Small intestine (tissue), 7 donors: ENCODE results near the gene PTPRK. TPM values are rescaled to one million over a fixed set of nuclear protein-coding genes. Genes with fewer than 3 reads are reported as not detected.

ENCODE experiments used
- DNase-seq, 2 donors: peaks; one replicate each; pipeline versions ENCODE4 v3.0.0 to v3.0.0-alpha.2; 2013
- FAIRE-seq: peaks from 2 replicates; lab custom pipeline; 2012; peaks lifted over from hg19 to GRCh38; lab: Jason Lieb, UNC
- H3K27ac ChIP-seq, 3 donors: one replicate each; pipeline ENCODE4 v1.5.1; 2013; ENCODE audit warnings: low read length in 2 of 3, mild to moderate bottlenecking in 2 of 3, control low read depth in 1 of 3, inconsistent platforms in 1 of 3, low read depth in 1 of 3, moderate library complexity in 1 of 3
- H3K27me3 ChIP-seq, 3 donors: one replicate each; pipeline ENCODE4 v1.6.1; 2013; ENCODE audit warnings: low read length in 3 of 3, inconsistent platforms in 1 of 3; ENCODE audit not compliant: control insufficient read depth in 3 of 3, insufficient read depth in 3 of 3
- H3K36me3 ChIP-seq, 3 donors: one replicate each; pipeline ENCODE4 v1.6.1; 2013; ENCODE audit warnings: low read length in 3 of 3, inconsistent platforms in 1 of 3, low read depth in 1 of 3, mild to moderate bottlenecking in 1 of 3, moderate library complexity in 1 of 3; ENCODE audit not compliant: control insufficient read depth in 3 of 3, insufficient read depth in 2 of 3
- H3K4me1 ChIP-seq, 3 donors: one replicate each; pipeline ENCODE4 v1.6.1; 2013; ENCODE audit warnings: low read length in 2 of 3, inconsistent platforms in 1 of 3, low read depth in 1 of 3, mild to moderate bottlenecking in 1 of 3, moderate library complexity in 1 of 3; ENCODE audit not compliant: control insufficient read depth in 3 of 3, insufficient read depth in 2 of 3
- H3K4me3 ChIP-seq, 3 donors: one replicate each; pipeline ENCODE4 v1.5.1; 2013; ENCODE audit warnings: low read length in 3 of 3, control low read depth in 1 of 3, inconsistent platforms in 1 of 3, low read depth in 1 of 3, mild to moderate bottlenecking in 1 of 3, moderate library complexity in 1 of 3
- H3K9me3 ChIP-seq, 2 donors: one replicate each; pipeline ENCODE4 v1.6.1; 2013; ENCODE audit warnings: low read depth in 1 of 2, low read length in 1 of 2; ENCODE audit not compliant: control insufficient read depth in 2 of 2, insufficient read depth in 1 of 2
- WGBS, 3 donors: extraction: QIAGEN DNeasy Blood & Tissue Kit; methylation state at CpG; one replicate each; pipeline ENCODE4 v1.1.7; 2013; 5-methylcytosine and 5-hydroxymethylcytosine counted together
- polyA plus RNA-seq, 4 donors: library from polyadenylated mRNA; stranded (reverse) in 3 of 4; unstranded in 1 of 4; fragments of 200-250 nt in 3 of 4; fragments of 120-200 nt in 1 of 4; gene quantifications; one replicate each; pipeline versions ENCODE4 v1.2.1 to v1.2.3, GENCODE V29; 2013
- donor health status: healthy with polysubstance abuse.
- donor health status: control.
- donor health status: control.
- donor health status: Bipolar disorder and iron deficiency.
- donor health status: healthy.

Gene PTPRK
- polyA plus RNA-seq, 4 donors = 15.9 to 72.5 (median 20.6) TPM

DNA sequence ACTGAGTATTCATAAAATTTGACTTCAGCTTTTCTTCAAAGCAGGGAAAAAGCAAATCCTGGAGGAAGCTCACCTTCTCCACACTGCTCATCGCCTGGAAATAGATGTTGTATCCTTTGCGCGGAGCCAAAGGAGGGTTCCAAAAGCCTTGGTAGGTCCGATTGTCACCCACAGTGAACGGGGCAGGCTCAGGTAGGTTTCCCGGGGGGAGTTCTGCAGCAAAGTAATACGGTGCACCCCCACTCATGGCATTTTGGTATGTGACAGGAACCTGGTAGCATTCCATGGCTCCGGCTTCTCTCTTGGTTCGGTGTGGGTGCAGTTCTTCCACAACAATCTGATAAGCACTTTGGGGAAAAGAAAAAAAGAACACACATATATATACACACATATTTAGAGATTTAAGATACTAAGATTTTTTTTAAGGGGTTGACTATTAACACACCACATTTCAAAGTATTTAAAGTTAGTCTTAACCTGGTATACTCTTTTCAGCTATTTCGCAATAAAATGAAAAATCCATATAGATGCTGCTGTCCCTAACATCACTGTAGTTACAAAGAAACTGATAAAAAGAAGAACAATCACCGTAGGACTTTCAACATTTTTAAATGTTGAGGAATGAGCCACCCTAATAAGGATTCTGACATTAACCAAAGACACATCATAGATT lies 452.8 kb downstream of the PTPRK start:
- Histone ChIP-seq H3K36me3 (peaks cover 0 to 13% (median 3%) of the 10 kb centered on the region in 3 donors), H3K4me1 (peaks cover 0 to 15% (median 0%) of the 10 kb centered on the region in 3 donors), H3K27ac (no peak overlapping the region), H3K9me3 (no peaks in the 10 kb centered on the region), H3K27me3 (no peaks in the 10 kb centered on the region), H3K4me3 (no peak overlapping the region)
- 93 to 97% (median 95%) methylated on average over 11 of the region's 11 CpGs for WGBS, 3 donors
- DNase-seq (no peak), FAIRE-seq (no peak)

DNA sequence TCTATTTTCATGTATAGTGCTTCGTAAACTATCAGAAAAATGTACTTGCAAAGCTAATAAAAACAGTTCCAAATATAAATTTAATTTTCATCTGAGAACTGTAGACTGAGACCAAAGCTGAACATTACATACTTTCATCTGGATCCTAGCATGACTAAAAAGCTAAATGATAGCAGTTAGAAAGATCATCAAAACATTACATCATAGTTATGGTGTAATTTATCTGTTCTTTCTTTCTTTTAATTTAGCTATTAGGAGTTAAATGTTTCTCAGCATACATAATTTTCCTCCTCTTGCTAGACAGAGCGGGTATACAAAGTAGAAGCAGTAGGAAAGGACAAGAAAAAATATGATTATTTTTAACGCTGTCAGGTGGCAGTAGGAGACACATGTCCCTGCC lies 455.3 kb downstream of the PTPRK start:
- DNase-seq = no peak
- 95 to 99% (median 96%) methylated on average over 3 of the region's 3 CpGs for WGBS, 3 donors
- Histone ChIP-seq H3K9me3 (no peaks in the 10 kb centered on the region), H3K27me3 (no peaks in the 10 kb centered on the region), H3K36me3 (peaks cover 0 to 16% (median 6%) of the 10 kb centered on the region in 3 donors), H3K4me3 (no peak overlapping the region), H3K4me1 (peaks cover 0 to 16% (median 0%) of the 10 kb centered on the region in 3 donors), H3K27ac (no peak overlapping the region)
- FAIRE-seq = no peak

DNA sequence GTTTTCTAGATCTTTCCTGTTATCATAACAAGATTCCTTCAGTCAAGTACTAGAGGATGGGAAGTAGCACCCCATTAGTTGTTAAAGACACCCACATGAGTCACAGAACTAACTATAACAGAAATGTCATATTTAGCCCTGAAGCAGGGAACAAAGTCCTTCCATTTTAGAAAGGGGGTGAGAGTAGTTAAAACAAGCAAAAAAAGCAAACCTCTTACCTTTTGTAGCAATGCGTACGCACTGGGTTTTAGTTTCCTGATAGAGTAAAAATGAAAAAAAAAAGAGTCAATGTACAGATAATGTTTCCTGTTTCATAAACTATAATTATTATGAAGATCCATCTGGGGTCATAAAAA lies 455.9 kb downstream of the PTPRK start:
- Histone ChIP-seq H3K36me3 (peaks cover 0 to 16% (median 6%) of the 10 kb centered on the region in 3 donors), H3K27me3 (no peaks in the 10 kb centered on the region), H3K4me1 (peaks cover 0 to 16% (median 0%) of the 10 kb centered on the region in 3 donors), H3K4me3 (no peak overlapping the region), H3K27ac (no peak overlapping the region), H3K9me3 (no peaks in the 10 kb centered on the region)
- FAIRE-seq (no peak), DNase-seq (peak in 1 of 2 donors; percentile 13)
- 94 to 100% (median 97%) methylated on average over 2 of the region's 2 CpGs for WGBS, 3 donors

DNA sequence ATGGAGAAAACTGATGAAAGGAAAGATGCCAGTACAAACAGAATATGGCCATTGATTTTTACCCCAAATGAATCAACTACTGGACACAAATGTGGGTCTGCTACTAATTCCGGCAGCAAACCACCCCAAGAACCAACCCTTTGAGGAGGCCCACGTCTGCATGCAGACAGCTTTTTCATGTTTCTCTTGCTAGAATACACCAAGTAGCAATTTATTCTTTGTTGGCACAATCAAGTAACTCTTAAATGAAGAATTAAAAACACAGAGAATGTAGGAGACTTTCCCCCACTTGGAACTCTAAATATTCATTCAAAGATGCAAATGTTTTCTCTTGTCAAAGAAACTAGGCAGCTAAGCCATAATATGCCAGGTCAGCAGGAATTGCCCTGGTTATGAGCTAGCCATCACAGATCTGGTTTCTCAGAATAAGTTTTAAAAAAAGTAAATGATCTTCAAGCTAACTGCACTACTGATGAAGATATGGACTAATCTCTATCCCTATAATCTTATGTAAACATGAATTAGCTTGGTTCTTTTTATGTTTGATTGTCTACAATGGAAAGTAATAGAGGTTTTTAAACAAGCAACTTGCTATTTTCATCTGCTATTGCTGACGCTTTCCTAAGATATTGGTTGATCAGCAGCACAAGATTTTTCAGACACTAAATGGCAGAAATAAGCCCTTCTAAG lies 456.4 kb downstream of the PTPRK start:
- DNase-seq (peak in 1 of 2 donors; percentile 16), FAIRE-seq (no peak)
- Histone ChIP-seq H3K9me3 (no peaks in the 10 kb centered on the region), H3K27me3 (no peaks in the 10 kb centered on the region), H3K4me1 (peaks cover 0 to 16% (median 0%) of the 10 kb centered on the region in 3 donors), H3K27ac (no peak overlapping the region), H3K4me3 (no peak overlapping the region), H3K36me3 (peaks cover 0 to 16% (median 6%) of the 10 kb centered on the region in 3 donors)
- 86 to 93% (median 86%) methylated on average over 3 of the region's 3 CpGs for WGBS, 3 donors

DNA sequence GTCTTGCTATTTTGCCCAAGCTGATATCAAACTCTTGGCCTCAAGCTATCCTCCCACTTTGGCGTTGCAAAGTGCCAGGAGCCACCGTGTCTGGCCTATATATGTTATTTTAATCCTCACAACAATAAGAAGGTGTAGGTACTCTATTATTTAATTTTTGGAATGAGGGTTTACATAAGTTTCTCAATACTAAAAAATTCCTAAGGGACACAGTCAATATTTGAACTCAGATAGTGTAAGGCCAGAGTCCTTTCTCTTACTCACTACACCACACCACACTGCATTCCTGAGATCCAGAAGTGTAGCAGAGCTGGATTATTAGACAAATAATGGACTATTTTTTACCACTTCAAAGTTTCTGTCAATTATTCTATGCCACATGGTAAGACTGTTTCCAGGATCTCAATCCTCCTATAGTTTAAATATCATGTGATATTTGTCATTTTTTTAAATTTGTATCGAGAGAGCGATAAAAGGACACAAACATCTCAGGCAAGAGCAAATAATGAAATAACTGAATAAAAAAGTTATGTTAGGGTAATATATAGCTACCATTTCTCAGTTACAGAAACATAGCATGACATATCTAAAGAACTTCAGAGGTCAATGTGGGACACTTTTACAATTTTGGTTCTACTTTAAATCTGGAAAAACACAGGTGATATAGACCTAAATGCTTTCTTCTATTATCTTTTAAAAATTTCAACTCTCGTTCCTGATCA lies 457.4 kb downstream of the PTPRK start:
- DNase-seq (peak; percentile 4 to 49), FAIRE-seq (no peak)
- no peak overlapping the region for H3K4me3 ChIP-seq
- H3K36me3 ChIP-seq = peaks cover 0 to 13% (median 6%) of the 10 kb centered on the region in 3 donors
- H3K27me3 ChIP-seq = no peaks in the 10 kb centered on the region
- H3K4me1 ChIP-seq = peaks cover 0 to 16% (median 0%) of the 10 kb centered on the region in 3 donors
- no peaks in the 10 kb centered on the region for H3K9me3 ChIP-seq
- H3K27ac ChIP-seq = no peak overlapping the region
- 86 to 93% (median 91%) methylated on average over 5 of the region's 5 CpGs for WGBS, 3 donors

DNA sequence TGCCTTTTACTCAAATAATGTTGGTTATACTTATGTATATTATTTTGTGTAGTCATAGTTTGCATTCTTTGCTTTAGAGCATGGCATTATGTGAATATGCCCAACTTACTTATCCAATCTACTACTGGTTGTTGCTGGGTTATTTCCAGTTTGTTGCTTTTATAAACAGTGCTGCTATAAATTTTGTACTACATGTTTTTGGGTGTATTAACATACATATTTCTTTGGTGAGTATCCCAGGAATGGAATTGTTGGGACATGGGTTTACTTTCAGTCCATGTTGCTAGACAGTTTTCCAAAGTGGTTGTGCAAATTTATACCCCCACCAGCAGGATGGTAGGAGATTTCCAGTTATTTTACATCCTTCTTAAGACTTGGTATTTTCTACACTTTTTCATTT lies 462.5 kb downstream of the PTPRK start:
- FAIRE-seq (no peak), DNase-seq (no peak)
- Histone ChIP-seq H3K27me3 (no peaks in the 10 kb centered on the region), H3K36me3 (peaks cover 0 to 16% (median 11%) of the 10 kb centered on the region in 3 donors), H3K9me3 (no peaks in the 10 kb centered on the region), H3K4me3 (no peak overlapping the region), H3K4me1 (peaks cover 0 to 5% (median 0%) of the 10 kb centered on the region in 3 donors), H3K27ac (no peak overlapping the region)

DNA sequence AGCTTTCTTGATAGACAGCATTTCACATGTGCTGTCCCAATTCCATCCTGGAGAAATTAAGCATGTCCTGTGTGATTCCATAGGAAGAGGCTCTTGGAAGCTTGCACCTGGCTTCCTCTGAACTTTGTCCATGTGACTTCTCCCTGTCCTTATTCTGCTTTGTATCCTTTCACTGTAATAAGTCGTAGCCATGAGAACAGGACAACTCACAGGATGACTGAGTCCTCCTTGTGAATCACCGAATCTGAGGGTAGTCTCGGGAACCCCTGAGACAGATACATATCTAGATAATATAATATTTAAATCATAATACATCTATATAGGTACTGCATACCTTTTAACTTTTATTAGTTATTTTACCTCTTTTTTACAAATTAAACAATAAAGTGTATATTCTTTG lies 462.9 kb downstream of the PTPRK start:
- Histone ChIP-seq H3K27me3 (no peaks in the 10 kb centered on the region), H3K27ac (no peak overlapping the region), H3K4me3 (no peak overlapping the region), H3K9me3 (no peaks in the 10 kb centered on the region), H3K4me1 (peaks cover 0 to under 1% (median 0%) of the 10 kb centered on the region in 3 donors), H3K36me3 (peaks cover 0 to 16% (median 11%) of the 10 kb centered on the region in 3 donors)
- DNase-seq (no peak), FAIRE-seq (no peak)
- WGBS, 3 donors = 88 to 97% (median 94%) methylated on average over 3 of the region's 3 CpGs

DNA sequence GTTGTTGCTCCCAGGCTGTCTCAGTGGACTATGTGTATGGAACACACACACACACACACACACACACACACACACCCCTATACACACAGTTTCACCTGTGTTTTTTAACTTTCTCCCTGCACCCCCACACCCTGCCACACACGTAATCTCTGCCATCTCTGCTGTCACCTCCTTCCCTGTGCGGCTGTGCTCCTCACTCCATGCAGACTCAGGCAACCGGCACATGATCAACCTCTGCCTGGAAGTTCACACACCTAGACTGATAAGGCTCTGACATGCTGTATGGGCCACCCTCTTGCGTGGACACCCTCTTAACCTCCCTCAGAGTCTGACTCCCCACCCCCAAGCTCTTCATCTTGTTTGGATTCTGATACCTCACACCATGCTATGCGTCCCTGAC lies 467.3 kb downstream of the PTPRK start:
- no peaks in the 10 kb centered on the region for H3K27me3 ChIP-seq
- no peaks in the 10 kb centered on the region for H3K9me3 ChIP-seq
- H3K4me3 ChIP-seq = no peak overlapping the region
- DNase-seq = no peak
- H3K36me3 ChIP-seq = peaks cover 0 to 18% (median 10%) of the 10 kb centered on the region in 3 donors
- 94 to 99% (median 98%) methylated on average over 5 of the region's 5 CpGs for WGBS, 3 donors
- H3K4me1 ChIP-seq = no peaks in the 10 kb centered on the region
- no peak overlapping the region for H3K27ac ChIP-seq
- no peak for FAIRE-seq
